GM21723 (cell line): ENCODE measurements around the gene TMIE.

Experiments
- ATAC-seq: cut with Tn5 transposase; IDR thresholded peaks from one replicate; pipeline ENCODE4 v1.9.1; 2021; ENCODE audit warnings: mild to moderate bottlenecking, moderate library complexity; ENCODE audit not compliant: unreplicated experiment

Gene TMIE

GRCh38 chr3:46668591-46668990 is 32.6 kb upstream of the TMIE start:
- no peak for ATAC-seq

GRCh38 chr3:46669191-46669999 is 31.8 kb upstream of the TMIE start:
- ATAC-seq: no peak

DNA sequence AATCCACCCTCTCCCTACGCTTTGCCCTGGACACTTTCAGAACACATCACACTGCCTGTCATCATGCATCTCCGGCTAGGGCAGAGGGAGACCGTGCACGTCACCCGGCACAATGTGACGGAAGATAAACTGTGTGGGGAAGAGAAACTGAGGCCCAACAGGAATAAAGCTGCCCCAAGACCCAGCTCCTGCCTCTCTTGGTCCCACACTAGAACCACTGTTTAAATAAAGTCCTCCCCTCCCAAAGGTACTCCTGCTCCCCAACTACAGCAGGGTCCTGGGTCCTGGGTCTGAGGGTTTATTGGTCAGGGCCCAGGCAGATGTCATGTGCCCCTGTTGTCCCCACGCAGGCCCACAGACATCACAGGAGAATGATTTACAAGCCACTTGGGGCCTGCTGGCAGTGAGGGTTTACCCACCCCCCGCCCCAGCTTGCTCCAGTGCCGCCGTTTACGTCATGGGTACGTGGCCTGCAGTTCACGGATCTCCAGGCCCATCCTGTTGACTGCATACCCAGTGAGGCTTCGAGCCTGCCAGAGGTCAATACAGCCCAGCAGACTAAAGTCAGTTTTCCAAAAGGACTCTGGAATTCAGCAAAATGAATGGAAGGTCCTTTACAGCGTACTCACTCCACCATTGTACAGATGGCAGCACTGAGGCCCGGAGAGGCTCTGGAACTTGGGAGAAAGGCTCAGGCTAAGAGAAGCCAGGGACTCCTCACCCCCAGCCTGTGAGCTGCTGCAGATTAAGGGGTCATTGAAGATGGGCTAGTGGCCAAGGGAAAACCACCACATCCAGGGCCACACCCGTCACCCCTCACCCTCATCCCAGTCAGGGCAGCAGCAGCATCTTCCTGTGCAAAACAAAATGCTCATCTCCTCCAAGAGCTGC is 30.9 kb upstream of the TMIE start:
- no peak for ATAC-seq

GRCh38 chr3:46670891-46671427 is 30.2 kb upstream of the TMIE start:
- ATAC-seq: no peak

GRCh38 chr3:46671541-46672348 is 29.4 kb upstream of the TMIE start:
- ATAC-seq: no peak

DNA sequence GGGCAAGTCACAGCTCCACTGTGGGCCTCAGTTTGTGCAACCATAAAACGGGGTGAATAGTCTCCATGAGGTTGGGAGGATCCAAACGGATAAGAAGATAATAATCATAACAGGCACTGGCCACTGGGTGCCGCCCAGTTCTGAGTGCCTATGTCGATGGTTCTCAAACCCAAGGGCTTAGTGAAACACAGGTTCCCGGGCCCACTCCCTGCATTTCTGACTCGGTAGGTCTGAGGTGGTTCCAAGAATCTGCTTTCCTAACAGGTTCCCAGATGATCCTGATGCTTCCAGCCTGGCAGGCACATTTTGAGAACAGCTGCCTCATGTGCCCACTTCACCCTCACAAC is 28.9 kb upstream of the TMIE start:
- ATAC-seq: no peak

- ATAC-seq: no peak
These were observed 27.8 kb upstream of the TMIE start for GRCh38 chr3:46673151-46674030.

DNA sequence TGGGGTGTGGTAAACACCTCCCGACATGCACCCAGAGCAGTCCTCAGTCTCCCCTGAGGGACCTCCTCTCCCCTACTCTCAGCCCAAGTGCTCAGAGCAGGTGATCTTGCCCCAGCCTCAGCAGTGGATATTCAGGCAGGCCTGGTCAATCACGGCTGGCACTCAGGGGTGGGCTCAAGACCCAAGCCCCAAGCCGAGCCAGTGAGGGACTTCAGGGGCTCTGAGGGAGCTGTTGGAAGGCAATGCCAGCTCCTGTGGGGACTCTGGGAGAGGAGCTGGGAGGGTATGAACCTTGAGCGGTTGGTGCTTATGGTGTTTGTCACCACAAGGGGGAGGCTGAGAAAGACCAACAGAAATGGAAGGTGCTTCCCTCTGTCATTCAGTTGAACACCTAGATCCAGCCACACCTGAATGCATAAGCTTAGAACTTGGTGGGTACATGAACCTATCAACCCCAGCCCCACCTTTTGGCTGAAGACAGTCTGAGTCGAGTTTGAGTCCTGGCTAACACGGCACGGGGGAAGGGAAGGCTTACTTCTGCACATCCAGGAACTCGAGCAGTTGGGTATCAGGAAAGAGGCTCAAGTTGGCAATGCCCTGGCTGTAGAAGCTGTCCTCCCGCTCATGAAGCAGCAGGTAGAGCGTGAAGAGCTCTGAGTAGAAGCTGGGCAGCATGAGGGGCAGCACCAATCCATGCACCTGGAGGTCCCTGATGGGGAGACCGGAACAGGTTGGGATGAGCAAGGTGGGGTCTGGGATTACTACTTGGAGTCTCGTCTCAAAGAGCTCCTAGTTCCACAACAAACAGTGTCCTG is 27.0 kb upstream of the TMIE start:
- no peak for ATAC-seq

GRCh38 chr3:46675426-46675825 is 25.8 kb upstream of the TMIE start:
- ATAC-seq: no peak

DNA sequence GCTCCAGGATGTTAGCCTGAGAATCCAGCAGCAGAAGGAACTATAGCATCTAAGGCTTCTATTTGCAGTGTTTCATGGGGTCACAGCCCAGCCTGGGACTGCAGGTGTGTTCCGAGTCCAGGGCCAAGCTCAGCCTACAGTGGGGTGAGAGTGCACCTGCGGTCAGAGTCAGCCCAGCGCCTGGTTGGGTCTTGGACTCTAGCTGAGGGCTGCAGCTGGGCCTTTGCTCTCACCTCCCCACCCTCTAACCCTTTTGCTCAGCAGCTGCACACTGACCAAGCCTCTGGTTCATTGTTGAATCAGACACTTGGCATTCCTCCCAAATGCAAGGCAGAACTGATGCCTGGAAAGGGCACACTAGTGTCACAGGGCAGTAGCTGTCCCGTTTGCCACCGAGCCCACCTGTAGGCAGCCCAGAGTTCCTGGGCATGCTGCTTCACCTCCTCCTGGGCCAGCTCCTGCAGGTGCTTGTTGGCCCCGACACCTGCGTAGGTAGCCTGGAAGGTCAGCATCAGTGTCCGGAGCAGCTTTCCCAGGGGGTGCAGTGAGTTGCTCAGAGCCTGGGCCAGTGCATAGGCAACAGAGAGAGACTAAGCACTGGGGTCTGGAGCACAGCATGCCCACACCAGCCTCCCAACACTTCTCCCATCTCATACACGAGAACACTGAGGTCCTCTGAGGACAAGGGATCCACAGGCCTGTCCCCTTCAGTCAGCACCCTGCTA is 25.2 kb upstream of the TMIE start:
- ATAC-seq: no peak

DNA sequence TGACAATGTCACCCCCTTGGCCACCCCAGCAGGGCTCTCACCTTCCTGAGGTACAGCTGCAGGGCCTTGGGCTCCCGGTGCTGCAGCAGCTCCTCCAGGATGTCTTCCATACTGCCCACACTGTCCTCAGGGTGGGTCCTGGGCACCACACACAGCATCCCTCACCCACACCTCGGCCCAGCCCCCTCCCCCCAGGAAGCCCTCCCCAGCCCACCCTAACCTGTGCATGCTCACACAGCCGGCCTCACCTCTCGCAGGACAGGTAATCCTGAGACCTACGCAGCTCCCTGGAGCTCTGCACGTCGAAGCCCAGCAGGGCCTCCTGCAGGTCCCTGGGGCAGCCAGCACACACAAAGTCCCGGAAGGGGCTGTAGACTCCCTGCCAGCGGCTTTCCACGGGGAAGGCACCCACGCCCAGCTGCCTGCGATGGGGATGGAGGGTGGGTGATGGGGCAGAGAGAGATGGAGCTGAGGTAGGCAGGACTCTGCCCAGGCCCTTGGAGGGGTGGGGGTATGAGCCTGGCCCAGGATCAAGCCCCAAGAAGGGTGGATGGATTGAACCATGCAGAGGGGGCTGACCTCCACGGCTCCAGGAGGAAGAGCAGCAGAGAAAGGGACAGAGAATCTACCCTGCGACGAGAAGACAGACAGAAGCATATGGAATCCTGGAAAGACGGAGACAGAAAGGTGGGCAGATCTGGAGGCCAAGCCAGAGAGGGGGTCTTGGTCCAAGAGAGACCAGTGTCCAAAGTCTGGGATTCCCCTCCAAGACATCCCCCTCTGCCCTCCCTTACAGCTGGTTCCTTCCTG is 24.4 kb upstream of the TMIE start:
- no peak for ATAC-seq

DNA sequence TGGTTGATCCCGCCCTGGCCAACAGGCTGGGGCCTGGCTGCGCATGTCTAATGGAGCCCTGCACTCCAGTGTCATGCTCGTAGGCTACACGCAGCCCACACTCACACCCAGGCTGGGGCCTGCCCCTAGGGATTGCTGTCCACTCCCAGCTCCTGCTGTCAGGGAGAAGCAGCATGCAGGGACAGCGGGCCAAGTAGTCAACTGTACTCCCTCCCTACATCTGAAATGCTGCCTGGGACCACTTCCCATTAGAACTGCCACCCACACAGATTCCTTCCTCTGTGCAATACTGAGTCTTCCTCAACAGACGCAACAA is 23.8 kb upstream of the TMIE start:
- no peak for ATAC-seq

GRCh38 chr3:46678280-46678679 is 22.9 kb upstream of the TMIE start:
- ATAC-seq: no peak

GRCh38 chr3:46679681-46680080 is 21.5 kb upstream of the TMIE start:
- no peak for ATAC-seq

GRCh38 chr3:46680298-46680826 is 20.8 kb upstream of the TMIE start:
- no peak for ATAC-seq

DNA sequence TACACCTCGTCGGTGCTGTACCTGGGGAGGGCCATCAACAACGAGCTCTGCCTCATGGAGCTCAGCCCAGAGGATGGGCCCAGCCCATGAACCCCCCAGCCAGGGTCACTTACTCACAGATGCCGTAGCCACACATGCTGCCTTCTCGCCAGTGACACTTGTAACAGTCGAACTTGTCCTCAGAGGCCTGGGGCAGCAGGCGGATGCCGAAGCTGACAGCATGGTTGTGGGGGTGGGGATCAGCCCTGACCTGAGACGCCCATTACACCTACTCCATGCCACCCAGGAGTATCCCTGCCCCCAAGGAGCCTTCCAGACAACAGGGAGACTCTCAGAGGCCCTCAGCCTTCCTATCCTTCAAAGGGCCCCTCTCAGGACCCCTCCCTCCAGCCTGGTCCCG is 19.8 kb upstream of the TMIE start:
- ATAC-seq: no peak

DNA sequence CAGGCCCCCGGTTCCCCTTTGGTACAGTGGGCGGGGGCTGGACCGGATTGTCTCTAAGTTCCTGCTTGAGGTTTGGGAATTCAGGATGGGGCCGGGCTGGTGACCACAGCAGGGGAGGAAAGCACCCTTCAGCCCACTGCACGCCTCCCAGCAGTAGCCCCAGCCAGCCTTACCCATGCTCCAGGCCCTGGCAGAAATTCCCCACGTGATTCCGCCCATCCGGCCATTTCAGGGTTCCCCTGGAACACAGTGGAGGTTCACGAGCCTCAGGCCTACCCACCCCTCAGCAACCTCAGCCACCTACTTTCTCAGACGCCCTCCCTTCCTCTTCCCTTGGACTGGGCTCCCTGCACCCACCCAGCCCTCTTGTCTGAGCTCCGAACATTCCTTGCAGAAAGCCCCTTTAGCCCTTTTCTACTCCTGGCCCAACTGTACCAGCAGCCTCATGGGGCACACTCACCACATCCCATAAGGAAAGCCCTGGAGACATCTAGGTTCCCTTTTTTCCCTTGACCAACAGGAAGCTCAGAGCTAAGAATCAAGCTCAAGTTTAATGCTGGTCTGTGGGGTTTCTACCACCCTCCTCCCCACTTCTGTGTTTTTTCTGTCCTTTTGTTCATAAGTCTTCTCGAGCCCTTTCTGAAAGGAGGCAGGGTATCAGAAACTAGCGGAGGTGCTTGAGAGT is 19.2 kb upstream of the TMIE start:
- ATAC-seq: no peak
